ENCODE data around the gene PLA2G4D. TPM values are rescaled to one million over a fixed set of nuclear protein-coding genes. Genes with fewer than 3 reads are reported as not detected.
A peak's percentile ranks its signal among the peaks of the same experiment; 100 is the strongest.

Gene PLA2G4D
- total and polyA plus RNA-seq, 8 donors: 0.18 to 3.2 (median 2.0) TPM; not detected in 4

GRCh38 chr15:42060477-42060763 is 33.9 kb downstream of the PLA2G4D start:
- no peaks in the 10 kb centered on the region for H3K9me3 ChIP-seq
- no peak for TF ChIP-seq POLR2AphosphoS5 (IDR thresholded peaks at IDR 0.05)
- TF ChIP-seq POLR2A (IDR thresholded peaks at IDR 0.05): no peak
- TF ChIP-seq CTCF (IDR thresholded peaks at IDR 0.05): no peak
- no peak for TF ChIP-seq EP300 (IDR thresholded peaks at IDR 0.05)
- H3K4me3 ChIP-seq: no peak overlapping the region
- DNase-seq: no peak
- H3K27me3 ChIP-seq: peaks cover 0 to 23% (median 5%) of the 10 kb centered on the region in 3 donors
- H3K36me3 ChIP-seq: no peaks in the 10 kb centered on the region
- 83 to 95% (median 90%) methylated on average over 4 of the region's 4 CpGs for WGBS, 5 donors
- intact Hi-C loops (cut with DNase I; ENCODE audit: low total_unique reads): no loop called here
- H3K27ac ChIP-seq: no peak overlapping the region
- peaks cover 12 to 21% (median 14%) of the 10 kb centered on the region in 4 donors for H3K4me1 ChIP-seq

GRCh38 chr15:42059661-42060476 is 34.5 kb downstream of the PLA2G4D start:
- 44 to 49% (median 45%) methylated on average over 14 of the region's 14 CpGs for WGBS, 5 donors
- Histone ChIP-seq H3K9me3 (no peaks in the 10 kb centered on the region), H3K4me3 (no peak overlapping the region), H3K36me3 (no peaks in the 10 kb centered on the region), H3K4me1 (peaks cover 12 to 21% (median 14%) of the 10 kb centered on the region in 4 donors), H3K27me3 (peaks cover 0 to 17% (median 5%) of the 10 kb centered on the region in 3 donors), H3K27ac (no peak overlapping the region)
- peak in 5 of 7 experiments; percentile 61 to 92 (median 88) for TF ChIP-seq CTCF (IDR thresholded peaks at IDR 0.05)
- TF ChIP-seq EP300 (IDR thresholded peaks at IDR 0.05): no peak
- DNase-seq: peak; percentile 74 to 77
- intact Hi-C loops (cut with DNase I; ENCODE audit: low total_unique reads): loop anchor here (5.0 kb wide), 1 partner anchor 73 kb away; no protein-coding TSS in a partner anchor

GRCh38 chr15:42058791-42059190 is 35.6 kb downstream of the PLA2G4D start:
- WGBS, 5 donors: 61 to 68% (median 65%) methylated on average over 3 of the region's 3 CpGs
- no peak for DNase-seq
- intact Hi-C loops (cut with DNase I; ENCODE audit: low total_unique reads): loop anchor here (5.0 kb wide), 1 partner anchor 71 kb away; no protein-coding TSS in a partner anchor

More at GRCh38 chr15:42058791-42059190, 35.6 kb downstream of the PLA2G4D start:
- Histone ChIP-seq H3K9me3 (no peaks in the 10 kb centered on the region), H3K27ac (no peak overlapping the region), H3K4me3 (no peak overlapping the region), H3K36me3 (no peaks in the 10 kb centered on the region), H3K27me3 (peaks cover 0 to 12% (median 5%) of the 10 kb centered on the region in 3 donors), H3K4me1 (peaks cover 12 to 21% (median 14%) of the 10 kb centered on the region in 4 donors)
- no peak for TF ChIP-seq CTCF (IDR thresholded peaks at IDR 0.05)
- TF ChIP-seq POLR2AphosphoS5 (IDR thresholded peaks at IDR 0.05): no peak
- TF ChIP-seq POLR2A (IDR thresholded peaks at IDR 0.05): no peak
- TF ChIP-seq EP300 (IDR thresholded peaks at IDR 0.05): no peak
